CD14-positive monocyte (primary cell): ENCODE results near the gene FAM13A. TPM values are rescaled to one million over a fixed set of nuclear protein-coding genes. Genes with fewer than 3 reads are reported as not detected.

ENCODE experiments used
- DNase-seq, 3 donors: peaks; one replicate each; pipeline ENCODE4 v3.0.0-alpha.2; 2011 to 2022
- H2AFZ ChIP-seq: 2 replicates; pipeline ENCODE4 v1.6.0; 2012; ENCODE audit warnings: mild to moderate bottlenecking, low read depth, low read length, inconsistent platforms; ENCODE audit not compliant: insufficient read depth, poor library complexity, severe bottlenecking
- H3K27ac ChIP-seq, 2 donors: 1 replicate in 1 of 2; 2 replicates in 1 of 2; pipeline ENCODE4 v1.5.1; 2012 to 2013; ENCODE audit warnings: low read length in 2 of 2, control low read depth in 1 of 2, inconsistent platforms in 1 of 2, low read depth in 1 of 2, mild to moderate bottlenecking in 1 of 2
- H3K27me3 ChIP-seq, 2 donors: one replicate each; pipeline versions ENCODE4 v1.6.0 to v1.6.1; 2011 to 2013; ENCODE audit warnings: low read length in 2 of 2; ENCODE audit not compliant: control insufficient read depth in 2 of 2, insufficient read depth in 2 of 2
- H3K36me3 ChIP-seq, 2 donors: replicated peaks in 1 of 2; 1 replicate in 1 of 2; 2 replicates in 1 of 2; pipeline versions ENCODE4 v1.5.1 to v1.6.1; 2012 to 2013; ENCODE audit warnings: low read length in 2 of 2, control low read depth in 1 of 2, inconsistent platforms in 1 of 2, mild to moderate bottlenecking in 1 of 2; ENCODE audit not compliant: insufficient read depth in 2 of 2, control insufficient read depth in 1 of 2
- H3K4me1 ChIP-seq, 2 donors: 1 replicate in 1 of 2; 2 replicates in 1 of 2; pipeline versions ENCODE4 v1.5.1 to v1.6.1; 2012 to 2013; ENCODE audit warnings: low read length in 2 of 2, control low read depth in 1 of 2, inconsistent platforms in 1 of 2, mild to moderate bottlenecking in 1 of 2, moderate library complexity in 1 of 2; ENCODE audit not compliant: insufficient read depth in 2 of 2, control insufficient read depth in 1 of 2
- H3K4me2 ChIP-seq: replicated peaks from 2 replicates; pipeline ENCODE3; 2012; ENCODE audit warnings: low read length, moderate library complexity, mild to moderate bottlenecking; ENCODE audit not compliant: poor library complexity, severe bottlenecking; ENCODE audit errors: extremely low read depth
- H3K4me3 ChIP-seq, 3 experiments: fragments of 200-600 bp in 1 of 3; sonication (generic) in 1 of 3; replicated peaks in 1 of 3; 1 replicate in 2 of 3; 2 replicates in 1 of 3; pipeline ENCODE4 v1.5.1; 2011 to 2013; ENCODE audit warnings: low read length in 3 of 3, mild to moderate bottlenecking in 3 of 3, control low read depth in 2 of 3, low read depth in 2 of 3, inconsistent platforms in 1 of 3, moderate library complexity in 1 of 3
- H3K79me2 ChIP-seq: 2 replicates; pipeline ENCODE4 v1.6.0; 2012; ENCODE audit warnings: mild to moderate bottlenecking, control low read depth, inconsistent platforms, low read length, moderate library complexity; ENCODE audit not compliant: insufficient read depth
- H3K9ac ChIP-seq: 2 replicates; pipeline ENCODE4 v1.6.0; 2017; ENCODE audit warnings: low read length, mild to moderate bottlenecking; ENCODE audit not compliant: insufficient read depth, poor library complexity, severe bottlenecking
- H3K9me3 ChIP-seq, 2 donors: replicated peaks in 1 of 2; 1 replicate in 1 of 2; 2 replicates in 1 of 2; pipeline versions ENCODE4 v1.5.1 to v1.6.1; 2012 to 2013; ENCODE audit warnings: low read length in 2 of 2, control low read depth in 1 of 2; ENCODE audit not compliant: control insufficient read depth in 1 of 2, insufficient read depth in 1 of 2
- H4K20me1 ChIP-seq: 2 replicates; pipeline ENCODE4 v1.6.0; 2012; ENCODE audit warnings: mild to moderate bottlenecking, low read length, control low read depth, moderate library complexity; ENCODE audit not compliant: insufficient read depth
- H3K27ac Mint-ChIP-seq, 7 donors: one replicate each; pipeline ENCODE4 v1.8.0; 2020; ENCODE audit warnings: mild to moderate bottlenecking in 7 of 7, mixed read lengths in 7 of 7, moderate library complexity in 6 of 7, inconsistent platforms in 2 of 7
- H3K27me3 Mint-ChIP-seq, 3 donors: one replicate each; pipeline ENCODE4 v1.8.0; 2021 to 2022; ENCODE audit warnings: low read depth in 3 of 3, mild to moderate bottlenecking in 3 of 3, mixed read lengths in 3 of 3, moderate library complexity in 3 of 3, inconsistent platforms in 1 of 3
- H3K36me3 Mint-ChIP-seq, 2 donors: one replicate each; pipeline ENCODE4 v1.8.0; 2020; ENCODE audit warnings: mixed read lengths in 2 of 2, inconsistent platforms in 1 of 2, mild to moderate bottlenecking in 1 of 2
- H3K4me1 Mint-ChIP-seq: one replicate; pipeline ENCODE4 v1.8.0; 2020; ENCODE audit warnings: mild to moderate bottlenecking, mixed read lengths
- H3K4me3 Mint-ChIP-seq, 2 donors: one replicate each; pipeline ENCODE4 v1.8.0; 2020; ENCODE audit warnings: mild to moderate bottlenecking in 2 of 2, mixed read lengths in 2 of 2, moderate library complexity in 1 of 2
- H3K9me3 Mint-ChIP-seq, 7 donors: one replicate each; pipeline ENCODE4 v1.8.0; 2020 to 2022; ENCODE audit warnings: mixed read lengths in 7 of 7, mild to moderate bottlenecking in 6 of 7, moderate library complexity in 6 of 7, inconsistent platforms in 2 of 7
- whole genome bisulfite sequencing: methylation state at CpG from one replicate; pipeline ENCODE4 v1.1.5; 2013; ENCODE audit warnings: missing lambda C conversion rate; ENCODE audit not compliant: insufficient coverage; 5-methylcytosine and 5-hydroxymethylcytosine counted together
- intact Hi-C, 2 donors: fragments of 100-400 bp; cut with micrococcal nuclease; formaldehyde crosslinking; loops; one replicate each; pipeline versions ENCODE4 v1.15.0 to v1.15.1; 2023
- polyA plus RNA-seq, 3 donors: library from polyadenylated mRNA; depleted of rRNA in 1 of 3; unstranded in 2 of 3; stranded (reverse) in 1 of 3; fragments of 300-500 nt in 2 of 3; fragments of >200 nt in 1 of 3; fragmentation: Illumina TruSeq in 2 of 3; gene quantifications; 1 replicate in 2 of 3; 2 replicates in 1 of 3; pipeline ENCODE4 v1.2.3, GENCODE V29; 2012 to 2021
- TF ChIP-seq, protein P1 (sequence below): fragments of 200-600 bp; IDR thresholded peaks from one replicate; pipeline ENCODE4 v1.8.0; 2022; ENCODE audit warnings: antibody characterized with exemption, mild to moderate bottlenecking

Gene FAM13A
- polyA plus RNA-seq, 3 donors, result 5.3 to 20.0 (median 6.5) TPM

DNA sequence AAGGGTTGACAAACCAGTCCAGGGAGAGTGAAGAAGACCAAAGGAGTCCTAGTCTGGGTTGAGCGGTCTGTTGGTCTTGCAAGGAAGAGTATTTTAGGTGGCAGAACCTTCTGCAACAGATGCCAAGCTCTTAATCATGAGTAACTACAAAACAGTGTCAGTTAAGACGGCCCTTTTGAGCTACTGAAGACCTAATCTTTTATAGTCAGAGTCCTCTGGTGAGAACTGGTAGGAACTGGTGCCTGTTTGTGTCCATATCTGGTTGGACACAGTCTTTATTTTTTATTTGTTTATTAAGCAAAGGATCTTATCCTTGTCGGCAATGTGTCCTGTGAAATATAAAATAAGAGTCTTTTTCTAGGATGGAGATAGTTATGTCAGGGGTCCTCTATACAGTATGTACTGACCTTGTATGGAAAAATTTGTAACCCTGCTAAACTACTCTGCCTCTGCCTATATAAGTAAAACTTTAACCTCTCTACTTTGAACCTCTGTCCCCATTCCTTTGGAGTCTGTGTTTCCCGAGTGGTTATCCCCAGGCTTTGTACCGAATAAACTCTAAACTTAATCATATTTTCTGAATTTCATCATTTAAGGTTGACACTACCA lies 47.1 kb downstream of the FAM13A start:
- no peaks in the 10 kb centered on the region for H4K20me1 ChIP-seq
- H3K4me2 ChIP-seq, result no peak overlapping the region
- no peaks in the 10 kb centered on the region for H3K79me2 ChIP-seq
- TF ChIP-seq, protein P1, sequence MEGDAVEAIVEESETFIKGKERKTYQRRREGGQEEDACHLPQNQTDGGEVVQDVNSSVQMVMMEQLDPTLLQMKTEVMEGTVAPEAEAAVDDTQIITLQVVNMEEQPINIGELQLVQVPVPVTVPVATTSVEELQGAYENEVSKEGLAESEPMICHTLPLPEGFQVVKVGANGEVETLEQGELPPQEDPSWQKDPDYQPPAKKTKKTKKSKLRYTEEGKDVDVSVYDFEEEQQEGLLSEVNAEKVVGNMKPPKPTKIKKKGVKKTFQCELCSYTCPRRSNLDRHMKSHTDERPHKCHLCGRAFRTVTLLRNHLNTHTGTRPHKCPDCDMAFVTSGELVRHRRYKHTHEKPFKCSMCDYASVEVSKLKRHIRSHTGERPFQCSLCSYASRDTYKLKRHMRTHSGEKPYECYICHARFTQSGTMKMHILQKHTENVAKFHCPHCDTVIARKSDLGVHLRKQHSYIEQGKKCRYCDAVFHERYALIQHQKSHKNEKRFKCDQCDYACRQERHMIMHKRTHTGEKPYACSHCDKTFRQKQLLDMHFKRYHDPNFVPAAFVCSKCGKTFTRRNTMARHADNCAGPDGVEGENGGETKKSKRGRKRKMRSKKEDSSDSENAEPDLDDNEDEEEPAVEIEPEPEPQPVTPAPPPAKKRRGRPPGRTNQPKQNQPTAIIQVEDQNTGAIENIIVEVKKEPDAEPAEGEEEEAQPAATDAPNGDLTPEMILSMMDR, result no peak
- Mint-ChIP-seq H3K4me1 (no peaks in the 10 kb centered on the region), H3K9me3 (peaks cover 0 to 9% (median 8%) of the 10 kb centered on the region in 7 donors), H3K27ac (no peak overlapping the region), H3K27me3 (peaks cover 0 to 2% (median 0%) of the 10 kb centered on the region in 3 donors), H3K36me3 (peaks cover 0 to under 1% of the 10 kb centered on the region in 2 donors), H3K4me3 (no peak overlapping the region)
- no peak overlapping the region for H3K27ac ChIP-seq
- H3K36me3 ChIP-seq, result no peaks in the 10 kb centered on the region
- no peaks in the 10 kb centered on the region for H3K4me1 ChIP-seq
- no peak overlapping the region for H3K9ac ChIP-seq
- WGBS, result 100% methylated on average over 1 of the region's 5 CpGs
- H3K4me3 ChIP-seq, result no peak overlapping the region
- peaks cover 9 to 10% of the 10 kb centered on the region in 2 donors for H3K9me3 ChIP-seq
- no peak overlapping the region for H2AFZ ChIP-seq
- no peaks in the 10 kb centered on the region for H3K27me3 ChIP-seq
- intact Hi-C loops, result no loop called here
- DNase-seq, result no peak

DNA sequence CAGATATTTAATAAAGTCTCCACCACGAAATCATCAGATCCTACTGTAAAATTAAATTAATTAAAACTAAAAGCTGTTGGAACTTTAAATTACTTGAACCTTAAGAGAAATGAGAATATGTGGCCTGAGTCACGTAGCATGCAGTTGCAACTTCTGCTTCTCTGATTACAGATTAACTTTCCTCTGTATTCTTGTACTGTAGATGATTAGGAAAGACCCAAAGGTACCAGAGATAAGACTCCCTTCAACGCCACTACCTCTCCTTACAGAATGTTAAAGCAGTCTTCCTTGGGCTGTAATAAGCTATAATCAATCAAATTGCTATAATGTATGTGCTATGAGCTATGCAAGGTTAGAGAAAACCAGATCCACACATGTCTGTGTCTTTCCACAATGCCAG lies 47.9 kb downstream of the FAM13A start:
- Histone ChIP-seq H2AFZ (no peak overlapping the region), H3K4me2 (no peak overlapping the region), H3K9me3 (peaks cover 3 to 5% of the 10 kb centered on the region in 2 donors), H3K36me3 (no peaks in the 10 kb centered on the region), H3K4me1 (no peaks in the 10 kb centered on the region), H3K79me2 (no peaks in the 10 kb centered on the region), H3K27me3 (no peaks in the 10 kb centered on the region), H3K27ac (no peak overlapping the region), H4K20me1 (no peaks in the 10 kb centered on the region), H3K9ac (no peak overlapping the region), H3K4me3 (no peak overlapping the region)
- no peak overlapping the region for H3K4me3 Mint-ChIP-seq
- no peak overlapping the region for H3K27ac Mint-ChIP-seq
- no peak for DNase-seq
- H3K4me1 Mint-ChIP-seq, result no peaks in the 10 kb centered on the region
- H3K27me3 Mint-ChIP-seq, result peaks cover 0 to 2% (median 0%) of the 10 kb centered on the region in 3 donors
- H3K36me3 Mint-ChIP-seq, result no peaks in the 10 kb centered on the region
- H3K9me3 Mint-ChIP-seq, result peaks cover 0 to 4% (median 2%) of the 10 kb centered on the region in 7 donors
- TF ChIP-seq, protein P1, result no peak
- WGBS, result no CpG with 5 or more reads among the region's 3 CpGs
- intact Hi-C loops, result no loop called here
